ENCODE measurements around the gene C1QTNF2.

DNA sequence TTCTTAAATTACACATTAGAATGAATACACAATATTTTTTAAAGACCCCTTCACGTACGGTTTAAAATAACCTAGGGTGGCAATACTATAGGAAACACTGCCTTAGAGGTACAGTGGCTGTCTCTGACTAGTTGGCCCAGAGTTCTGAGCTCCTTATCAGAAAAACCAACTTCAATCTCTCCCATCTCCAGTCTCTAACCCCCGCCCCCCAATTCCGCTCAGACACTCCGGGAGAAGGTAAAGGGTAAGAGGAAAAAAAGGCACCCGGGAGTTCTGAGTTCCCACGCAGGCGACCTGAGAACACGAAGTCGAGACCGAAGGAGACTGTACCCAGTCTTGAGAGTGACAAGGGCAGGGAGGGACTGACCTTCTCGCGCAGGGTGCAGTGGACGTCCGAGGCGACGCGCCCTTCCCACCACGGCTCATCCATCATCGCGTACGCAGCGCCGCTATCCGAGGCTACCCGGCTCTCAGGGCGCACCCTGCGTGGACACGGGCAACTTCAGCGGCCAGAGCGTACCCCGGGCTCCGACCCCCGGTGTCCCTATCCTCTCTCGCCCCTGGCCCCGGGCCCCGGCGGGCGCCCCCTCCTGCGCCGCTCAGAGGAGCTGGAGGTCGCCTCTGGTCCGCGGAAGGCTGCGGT lies 58.8 kb downstream of the C1QTNF2 start:
- TF ChIP-seq, protein P1, sequence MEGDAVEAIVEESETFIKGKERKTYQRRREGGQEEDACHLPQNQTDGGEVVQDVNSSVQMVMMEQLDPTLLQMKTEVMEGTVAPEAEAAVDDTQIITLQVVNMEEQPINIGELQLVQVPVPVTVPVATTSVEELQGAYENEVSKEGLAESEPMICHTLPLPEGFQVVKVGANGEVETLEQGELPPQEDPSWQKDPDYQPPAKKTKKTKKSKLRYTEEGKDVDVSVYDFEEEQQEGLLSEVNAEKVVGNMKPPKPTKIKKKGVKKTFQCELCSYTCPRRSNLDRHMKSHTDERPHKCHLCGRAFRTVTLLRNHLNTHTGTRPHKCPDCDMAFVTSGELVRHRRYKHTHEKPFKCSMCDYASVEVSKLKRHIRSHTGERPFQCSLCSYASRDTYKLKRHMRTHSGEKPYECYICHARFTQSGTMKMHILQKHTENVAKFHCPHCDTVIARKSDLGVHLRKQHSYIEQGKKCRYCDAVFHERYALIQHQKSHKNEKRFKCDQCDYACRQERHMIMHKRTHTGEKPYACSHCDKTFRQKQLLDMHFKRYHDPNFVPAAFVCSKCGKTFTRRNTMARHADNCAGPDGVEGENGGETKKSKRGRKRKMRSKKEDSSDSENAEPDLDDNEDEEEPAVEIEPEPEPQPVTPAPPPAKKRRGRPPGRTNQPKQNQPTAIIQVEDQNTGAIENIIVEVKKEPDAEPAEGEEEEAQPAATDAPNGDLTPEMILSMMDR (IDR thresholded peaks at IDR 0.05; ENCODE audit: insufficient read depth, low read length) = no peak
- no peak for TF ChIP-seq POLR2AphosphoS5 (IDR thresholded peaks at IDR 0.05; ENCODE audit: low read depth)
